Fibroblast of lung (primary cell): ENCODE data around the gene MAST2. TPM values are rescaled to one million over a fixed set of nuclear protein-coding genes. Genes with fewer than 3 reads are reported as not detected.

ENCODE experiments used
- DNase-seq, 2 donors: peaks; one replicate each; pipeline versions ENCODE4 v3.0.0 to v3.0.0-alpha.2; 2010; ENCODE audit warnings: low read depth in 2 of 2
- H2AFZ ChIP-seq: 2 replicates; pipeline ENCODE4 v1.5.1; 2012; ENCODE audit warnings: low read length, control low read depth, inconsistent platforms
- H3K27ac ChIP-seq: 2 replicates; pipeline ENCODE4 v1.5.1; 2011; ENCODE audit warnings: low read length, control low read depth; ENCODE audit not compliant: insufficient read depth
- H3K27me3 ChIP-seq: 2 replicates; pipeline ENCODE4 v1.5.1; 2011; ENCODE audit warnings: mild to moderate bottlenecking, low read length; ENCODE audit not compliant: control insufficient read depth, insufficient read depth
- H3K36me3 ChIP-seq: 2 replicates; pipeline ENCODE4 v1.5.1; 2011; ENCODE audit warnings: low read length; ENCODE audit not compliant: control insufficient read depth, insufficient read depth
- H3K4me1 ChIP-seq: 2 replicates; pipeline ENCODE4 v1.5.1; 2011; ENCODE audit warnings: low read length; ENCODE audit not compliant: control insufficient read depth, insufficient read depth; ENCODE audit errors: extremely low read depth
- H3K4me2 ChIP-seq: 2 replicates; pipeline ENCODE4 v1.5.1; 2011; ENCODE audit warnings: low read length, control low read depth; ENCODE audit not compliant: insufficient read depth; ENCODE audit errors: extremely low read depth
- H3K4me3 ChIP-seq, 4 experiments: fragments of 200-600 bp in 1 of 4; sonication (generic) in 1 of 4; replicated peaks in 1 of 4; 2 replicates each; pipeline ENCODE4 v1.5.1; 2011 to 2016; ENCODE audit warnings: low read length in 4 of 4, low read depth in 3 of 4, mild to moderate bottlenecking in 3 of 4, control low read depth in 2 of 4, inconsistent platforms in 1 of 4, mixed read lengths in 1 of 4; ENCODE audit not compliant: insufficient read depth in 1 of 4; ENCODE audit errors: control extremely low read depth in 1 of 4
- H3K79me2 ChIP-seq: 2 replicates; pipeline ENCODE4 v1.5.1; 2012; ENCODE audit warnings: mild to moderate bottlenecking, low read length, inconsistent platforms; ENCODE audit not compliant: control insufficient read depth, insufficient read depth
- H3K9ac ChIP-seq: 2 replicates; pipeline ENCODE4 v1.5.1; 2011; ENCODE audit warnings: mild to moderate bottlenecking, low read length, control low read depth; ENCODE audit not compliant: insufficient read depth
- H3K9me3 ChIP-seq: 2 replicates; pipeline ENCODE4 v1.5.1; 2012; ENCODE audit warnings: low read depth, low read length; ENCODE audit not compliant: control insufficient read depth, insufficient read depth
- H4K20me1 ChIP-seq: 2 replicates; pipeline ENCODE4 v1.5.1; 2011; ENCODE audit warnings: low read length; ENCODE audit not compliant: control insufficient read depth, insufficient read depth; ENCODE audit errors: extremely low read depth
- EZH2 ChIP-seq: IDR thresholded peaks from 2 replicates; pipeline ENCODE4 v1.5.1; 2012; ENCODE audit warnings: low read length, control low read depth, mild to moderate bottlenecking; ENCODE audit errors: missing control alignments
- polyA minus RNA-seq: library from RNA; depleted of rRNA, polyadenylated mRNA; stranded (reverse); fragments of >200 nt; gene quantifications from 2 replicates; pipeline ENCODE4 v1.2.3, GENCODE V29; 2011; ENCODE audit warnings: low replicate concordance
- polyA plus RNA-seq, 2 donors: library from polyadenylated mRNA; depleted of rRNA in 1 of 2; stranded (reverse) in 1 of 2; unstranded in 1 of 2; fragments of >200 nt; gene quantifications; 2 replicates each; pipeline ENCODE4 v1.2.1, GENCODE V29; 2011 to 2012; ENCODE audit warnings: missing spikeins in 1 of 2
- total RNA-seq: library from RNA; depleted of rRNA; stranded (reverse); fragments of >200 nt; gene quantifications from 2 replicates; pipeline ENCODE4 v1.2.1, GENCODE V29; 2014
- TF ChIP-seq, protein P1 (sequence below), 2 donors: IDR thresholded peaks in 1 of 2; conservative IDR thresholded peaks in 1 of 2; 1 replicate in 1 of 2; 2 replicates in 1 of 2; pipeline ENCODE4 v1.5.1; 2011 to 2012; ENCODE audit warnings: low read length in 2 of 2, control low read depth in 1 of 2, inconsistent platforms in 1 of 2, low read depth in 1 of 2, mild to moderate bottlenecking in 1 of 2

The MAST2 gene
- total RNA-seq (17.5 and 24.9 TPM in 2 replicates), polyA plus RNA-seq (17.5 and 24.1 TPM in 2 replicates), polyA minus RNA-seq (42.1 and 45.3 TPM in 2 replicates)
- 16.3 and 21.0 TPM in 2 replicates for polyA plus RNA-seq (2012)

- no peaks in the 10 kb centered on the region for H3K9me3 ChIP-seq
- H3K4me3 ChIP-seq: peak within 1 kb of the TSS; percentile 65 to 94 (median 76)
- H4K20me1 ChIP-seq: no peaks in the 10 kb centered on the region
- peaks cover 28% of the 10 kb centered on the region for H3K79me2 ChIP-seq
- peak within 1 kb of the TSS; percentile 63 for H2AFZ ChIP-seq
- DNase-seq: peak; percentile 85 to 87
- H3K9ac ChIP-seq: peak within 1 kb of the TSS; percentile 64
- peak within 1 kb of the TSS; percentile 88 for H3K27ac ChIP-seq
- H3K27me3 ChIP-seq: no peaks in the 10 kb centered on the region
- H3K4me1 ChIP-seq: peaks cover 8% of the 10 kb centered on the region
- TF ChIP-seq, protein P1, sequence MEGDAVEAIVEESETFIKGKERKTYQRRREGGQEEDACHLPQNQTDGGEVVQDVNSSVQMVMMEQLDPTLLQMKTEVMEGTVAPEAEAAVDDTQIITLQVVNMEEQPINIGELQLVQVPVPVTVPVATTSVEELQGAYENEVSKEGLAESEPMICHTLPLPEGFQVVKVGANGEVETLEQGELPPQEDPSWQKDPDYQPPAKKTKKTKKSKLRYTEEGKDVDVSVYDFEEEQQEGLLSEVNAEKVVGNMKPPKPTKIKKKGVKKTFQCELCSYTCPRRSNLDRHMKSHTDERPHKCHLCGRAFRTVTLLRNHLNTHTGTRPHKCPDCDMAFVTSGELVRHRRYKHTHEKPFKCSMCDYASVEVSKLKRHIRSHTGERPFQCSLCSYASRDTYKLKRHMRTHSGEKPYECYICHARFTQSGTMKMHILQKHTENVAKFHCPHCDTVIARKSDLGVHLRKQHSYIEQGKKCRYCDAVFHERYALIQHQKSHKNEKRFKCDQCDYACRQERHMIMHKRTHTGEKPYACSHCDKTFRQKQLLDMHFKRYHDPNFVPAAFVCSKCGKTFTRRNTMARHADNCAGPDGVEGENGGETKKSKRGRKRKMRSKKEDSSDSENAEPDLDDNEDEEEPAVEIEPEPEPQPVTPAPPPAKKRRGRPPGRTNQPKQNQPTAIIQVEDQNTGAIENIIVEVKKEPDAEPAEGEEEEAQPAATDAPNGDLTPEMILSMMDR (conservative IDR thresholded peaks at IDR 0.05 in 1 of 2, IDR thresholded peaks at IDR 0.05 in 1 of 2; ENCODE audit: low read depth in 1 of 2, low read length in 2 of 2): no peak
- TF ChIP-seq EZH2: no peak
- peak within 1 kb of the TSS; percentile 94 for H3K4me2 ChIP-seq
- H3K36me3 ChIP-seq: peaks cover 2% of the 10 kb centered on the region
Measured at GRCh38 chr1:45803299-45803780, at the start of gene MAST2. MAST2 (plus strand) TSS chr1:45803612; CDS start chr1:45803896, 284 bp downstream.

- Histone ChIP-seq H2AFZ (no peak overlapping the region), H3K4me2 (no peak overlapping the region), H3K36me3 (no peaks in the 10 kb centered on the region), H4K20me1 (no peaks in the 10 kb centered on the region), H3K79me2 (no peaks in the 10 kb centered on the region), H3K27me3 (peaks cover 16% of the 10 kb centered on the region), H3K9me3 (no peaks in the 10 kb centered on the region), H3K4me1 (no peaks in the 10 kb centered on the region), H3K4me3 (no peak overlapping the region), H3K9ac (no peak overlapping the region), H3K27ac (no peak overlapping the region)
- TF ChIP-seq EZH2: no peak
- TF ChIP-seq, protein P1 (conservative IDR thresholded peaks at IDR 0.05 in 1 of 2, IDR thresholded peaks at IDR 0.05 in 1 of 2; ENCODE audit: low read depth in 1 of 2, low read length in 2 of 2): no peak
- DNase-seq: no peak
Measured at GRCh38 chr1:45755697-45756096, 47.7 kb upstream of the MAST2 start.

DNA sequence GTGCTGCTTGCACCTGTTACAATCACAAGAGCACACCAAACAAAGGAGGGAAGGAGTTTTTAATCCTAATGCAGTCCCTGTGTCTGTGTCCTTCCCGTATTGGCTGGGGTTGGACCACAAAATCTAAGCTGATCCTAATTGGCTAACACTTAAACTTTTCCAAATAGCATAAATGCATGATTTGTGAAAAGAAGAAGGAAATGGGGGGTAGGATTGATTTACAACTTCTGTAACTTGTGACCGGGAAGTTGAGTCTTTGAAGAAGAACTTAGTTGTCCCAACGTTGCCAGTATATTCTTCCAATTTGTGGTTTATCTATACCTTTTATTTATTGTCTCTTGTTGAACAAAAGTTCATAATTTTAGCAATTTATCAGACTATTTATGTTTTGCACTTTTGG, 41.1 kb upstream of the MAST2 start:
- peaks cover 12% of the 10 kb centered on the region for H3K27me3 ChIP-seq
- H3K9ac ChIP-seq: no peak overlapping the region
- no peak overlapping the region for H2AFZ ChIP-seq
- H3K27ac ChIP-seq: no peak overlapping the region
- no peaks in the 10 kb centered on the region for H3K36me3 ChIP-seq
- TF ChIP-seq, protein P1 (conservative IDR thresholded peaks at IDR 0.05 in 1 of 2, IDR thresholded peaks at IDR 0.05 in 1 of 2; ENCODE audit: low read depth in 1 of 2, low read length in 2 of 2): no peak
- no peak for TF ChIP-seq EZH2
- no peak overlapping the region for H3K4me3 ChIP-seq
- H3K4me2 ChIP-seq: no peak overlapping the region
- no peak for DNase-seq
- no peaks in the 10 kb centered on the region for H4K20me1 ChIP-seq
- no peaks in the 10 kb centered on the region for H3K79me2 ChIP-seq
- H3K9me3 ChIP-seq: no peaks in the 10 kb centered on the region
- H3K4me1 ChIP-seq: no peaks in the 10 kb centered on the region
